SK-N-SH treated with all-trans-retinoic acid at 6 μM for 48 hours (cell line): Measurements from ENCODE around the gene TRAPPC2.

Experiments used
- ATAC-seq: fragments of 200-7000 bp; cut with Tn5 transposase; 3 replicates; pipeline ENCODE4 v1.9.1; 2020; ENCODE audit warnings: mild to moderate bottlenecking, moderate library complexity
- ARNTL ChIP-seq: fragments of 450-650 bp; formaldehyde crosslinking; IDR thresholded peaks from 2 replicates; pipeline ENCODE4 v1.5.0; 2020; ENCODE audit warnings: low read depth, mild to moderate bottlenecking, moderate library complexity, borderline replicate concordance
- BACH2 ChIP-seq: fragments of 250-450 bp; sonication (Bioruptor Pico); IDR thresholded peaks from 2 replicates; pipeline ENCODE4 v1.9.0; 2021; ENCODE audit warnings: mild to moderate bottlenecking, borderline replicate concordance
- CREB5 ChIP-seq: fragments of 250-450 bp; sonication (Bioruptor Pico); IDR thresholded peaks from 2 replicates; pipeline ENCODE4 v1.5.1; 2020; ENCODE audit warnings: low read depth, mild to moderate bottlenecking, moderate library complexity
- CSDC2 ChIP-seq: fragments of 250-450 bp; sonication (Bioruptor Pico); IDR thresholded peaks from 2 replicates; pipeline ENCODE4 v1.5.0; 2020; ENCODE audit warnings: mild to moderate bottlenecking, moderate library complexity
- ESRRG ChIP-seq: fragments of 250-450 bp; sonication (Bioruptor Pico); IDR thresholded peaks from 2 replicates; pipeline ENCODE4 v1.6.1; 2021; ENCODE audit warnings: mild to moderate bottlenecking
- GLIS3 ChIP-seq: fragments of 250-450 bp; sonication (Bioruptor Pico); IDR thresholded peaks from 2 replicates; pipeline ENCODE4 v1.5.0; 2020; ENCODE audit warnings: mild to moderate bottlenecking, moderate library complexity
- ISL1 ChIP-seq: fragments of 250-450 bp; sonication (Bioruptor Pico); IDR thresholded peaks from 2 replicates; pipeline ENCODE4 v2.1.2; 2022; ENCODE audit warnings: mild to moderate bottlenecking, moderate library complexity
- OSR1 ChIP-seq: fragments of 250-450 bp; sonication (Bioruptor Pico); IDR thresholded peaks from 2 replicates; pipeline ENCODE4 v1.8.0; 2022; ENCODE audit warnings: moderate library complexity, mild to moderate bottlenecking, inconsistent platforms
- POU6F1 ChIP-seq: fragments of 250-450 bp; sonication (Bioruptor Pico); IDR thresholded peaks from 2 replicates; pipeline ENCODE4 v1.8.0; 2021; ENCODE audit warnings: low read depth, mild to moderate bottlenecking, moderate library complexity, borderline replicate concordance
- PPARA ChIP-seq: fragments of 250-450 bp; sonication (Bioruptor Pico); IDR thresholded peaks from 2 replicates; pipeline ENCODE4 v1.5.0; 2020; ENCODE audit warnings: mild to moderate bottlenecking, borderline replicate concordance
- RARB ChIP-seq: fragments of 250-450 bp; sonication (Bioruptor Pico); IDR thresholded peaks from 2 replicates; pipeline ENCODE4 v1.8.0; 2021; ENCODE audit warnings: mild to moderate bottlenecking, moderate library complexity
- SNAI2 ChIP-seq: fragments of 250-450 bp; sonication (Bioruptor Pico); IDR thresholded peaks from 2 replicates; pipeline ENCODE4 v1.5.0; 2020; ENCODE audit warnings: mild to moderate bottlenecking, moderate library complexity
- TCF4 ChIP-seq: fragments of 250-450 bp; sonication (Bioruptor Pico); IDR thresholded peaks from 2 replicates; pipeline ENCODE4 v1.8.0; 2021; ENCODE audit warnings: mild to moderate bottlenecking, moderate library complexity, borderline replicate concordance
- ZFP3 ChIP-seq: fragments of 250-450 bp; sonication (Bioruptor Pico); IDR thresholded peaks from 2 replicates; pipeline ENCODE4 v1.5.0; 2020; ENCODE audit warnings: mild to moderate bottlenecking, moderate library complexity
- ZFP30 ChIP-seq: fragments of 450-650 bp; formaldehyde crosslinking; IDR thresholded peaks from 2 replicates; pipeline ENCODE4 v1.5.0; 2022; ENCODE audit warnings: mild to moderate bottlenecking, moderate library complexity
- ZNF565 ChIP-seq: fragments of 450-650 bp; formaldehyde crosslinking; conservative IDR thresholded peaks from 2 replicates; pipeline ENCODE4 v1.5.0; 2020; ENCODE audit warnings: low read depth, mild to moderate bottlenecking, moderate library complexity
- ZNF70 ChIP-seq: fragments of 450-650 bp; formaldehyde crosslinking; IDR thresholded peaks from 2 replicates; pipeline ENCODE4 v1.5.0; 2020; ENCODE audit warnings: mild to moderate bottlenecking, moderate library complexity
- ZNF8 ChIP-seq: fragments of 450-650 bp; formaldehyde crosslinking; IDR thresholded peaks from 2 replicates; pipeline ENCODE4 v1.5.0; 2020; ENCODE audit warnings: mild to moderate bottlenecking, moderate library complexity
- TF ChIP-seq, protein P1 (sequence below): fragments of 250-450 bp; sonication (Bioruptor Pico); IDR thresholded peaks from 2 replicates; pipeline ENCODE4 v1.5.0; 2020; ENCODE audit warnings: mild to moderate bottlenecking, moderate library complexity
- TF ChIP-seq, protein P2 (sequence below): fragments of 250-450 bp; sonication (Bioruptor Pico); IDR thresholded peaks from 2 replicates; pipeline ENCODE4 v1.5.1; 2021; ENCODE audit warnings: mild to moderate bottlenecking, moderate library complexity
- TF ChIP-seq, protein P3 (sequence below): fragments of 250-450 bp; sonication (Bioruptor Pico); IDR thresholded peaks from 2 replicates; pipeline ENCODE4 v1.8.0; 2020; ENCODE audit warnings: mild to moderate bottlenecking, moderate library complexity, borderline replicate concordance

Gene TRAPPC2

GRCh38 chrX:13748486-13748885 is 14.1 kb upstream of the TRAPPC2 start (continued):
- TF ChIP-seq CREB5 (CRISPR knock-in tag) (no peak), GLIS3 (CRISPR knock-in tag) (no peak), ZNF8 (CRISPR knock-in tag) (no peak), PPARA (CRISPR knock-in tag) (no peak), ZNF70 (CRISPR knock-in tag) (no peak), ISL1 (no peak), ARNTL (CRISPR knock-in tag) (no peak)
- TF ChIP-seq, protein P1, sequence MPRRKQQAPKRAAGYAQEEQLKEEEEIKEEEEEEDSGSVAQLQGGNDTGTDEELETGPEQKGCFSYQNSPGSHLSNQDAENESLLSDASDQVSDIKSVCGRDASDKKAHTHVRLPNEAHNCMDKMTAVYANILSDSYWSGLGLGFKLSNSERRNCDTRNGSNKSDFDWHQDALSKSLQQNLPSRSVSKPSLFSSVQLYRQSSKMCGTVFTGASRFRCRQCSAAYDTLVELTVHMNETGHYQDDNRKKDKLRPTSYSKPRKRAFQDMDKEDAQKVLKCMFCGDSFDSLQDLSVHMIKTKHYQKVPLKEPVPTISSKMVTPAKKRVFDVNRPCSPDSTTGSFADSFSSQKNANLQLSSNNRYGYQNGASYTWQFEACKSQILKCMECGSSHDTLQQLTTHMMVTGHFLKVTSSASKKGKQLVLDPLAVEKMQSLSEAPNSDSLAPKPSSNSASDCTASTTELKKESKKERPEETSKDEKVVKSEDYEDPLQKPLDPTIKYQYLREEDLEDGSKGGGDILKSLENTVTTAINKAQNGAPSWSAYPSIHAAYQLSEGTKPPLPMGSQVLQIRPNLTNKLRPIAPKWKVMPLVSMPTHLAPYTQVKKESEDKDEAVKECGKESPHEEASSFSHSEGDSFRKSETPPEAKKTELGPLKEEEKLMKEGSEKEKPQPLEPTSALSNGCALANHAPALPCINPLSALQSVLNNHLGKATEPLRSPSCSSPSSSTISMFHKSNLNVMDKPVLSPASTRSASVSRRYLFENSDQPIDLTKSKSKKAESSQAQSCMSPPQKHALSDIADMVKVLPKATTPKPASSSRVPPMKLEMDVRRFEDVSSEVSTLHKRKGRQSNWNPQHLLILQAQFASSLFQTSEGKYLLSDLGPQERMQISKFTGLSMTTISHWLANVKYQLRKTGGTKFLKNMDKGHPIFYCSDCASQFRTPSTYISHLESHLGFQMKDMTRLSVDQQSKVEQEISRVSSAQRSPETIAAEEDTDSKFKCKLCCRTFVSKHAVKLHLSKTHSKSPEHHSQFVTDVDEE (CRISPR knock-in tag) = no peak

- ATAC-seq = peak; percentile 88
These were observed 13.4 kb upstream of the TRAPPC2 start for GRCh38 chrX:13747836-13748235.

DNA sequence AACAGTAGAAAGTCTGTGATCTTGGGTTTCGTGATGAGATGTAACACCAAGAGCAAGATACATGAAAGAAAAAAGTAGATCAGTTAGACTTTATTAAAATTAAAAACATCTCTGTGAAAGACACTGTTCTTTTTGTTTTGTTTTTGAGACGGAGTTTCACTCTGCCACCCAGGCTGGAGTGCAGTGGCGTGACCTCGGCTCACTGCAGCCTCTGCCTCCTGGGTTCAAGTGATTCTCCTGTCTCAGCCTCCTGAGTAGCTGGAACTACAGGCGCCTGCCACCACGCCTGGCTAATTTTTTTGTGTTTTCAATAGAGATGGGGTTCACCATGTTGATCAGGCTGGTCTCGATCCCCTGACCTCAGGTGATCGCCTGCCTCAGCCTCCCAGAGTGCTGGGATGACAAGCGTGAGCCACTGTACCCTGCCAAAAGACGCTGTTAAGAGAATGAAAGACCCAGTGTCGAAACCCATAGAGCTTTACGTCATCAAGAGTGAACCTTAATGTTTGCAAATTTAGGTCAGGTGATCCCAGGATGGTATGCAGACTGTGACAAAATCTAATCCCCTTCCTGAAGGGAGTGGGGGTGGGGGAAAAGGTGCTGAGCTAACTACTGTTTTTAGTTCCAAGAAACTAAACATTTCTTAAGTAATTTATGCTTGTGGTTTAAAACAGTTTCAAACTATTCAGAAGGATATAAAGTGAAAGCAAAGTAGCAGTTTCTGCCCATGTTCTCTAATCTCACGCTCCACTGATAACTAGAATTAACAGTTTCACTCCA is 8.2 kb upstream of the TRAPPC2 start:
- ATAC-seq = no peak
- TF ChIP-seq PPARA (CRISPR knock-in tag) (no peak), ZFP30 (no peak), ZNF70 (CRISPR knock-in tag) (no peak), GLIS3 (CRISPR knock-in tag) (no peak), ARNTL (CRISPR knock-in tag) (no peak), ISL1 (no peak), SNAI2 (no peak), CSDC2 (CRISPR knock-in tag) (no peak), TCF4 (CRISPR knock-in tag) (no peak), POU6F1 (CRISPR knock-in tag) (no peak), RARB (CRISPR knock-in tag) (no peak), ZFP3 (CRISPR knock-in tag) (no peak), ESRRG (CRISPR knock-in tag) (no peak), OSR1 (CRISPR knock-in tag) (no peak), ZNF565 (CRISPR knock-in tag) (no peak), BACH2 (CRISPR knock-in tag) (no peak)
- TF ChIP-seq, protein P2, sequence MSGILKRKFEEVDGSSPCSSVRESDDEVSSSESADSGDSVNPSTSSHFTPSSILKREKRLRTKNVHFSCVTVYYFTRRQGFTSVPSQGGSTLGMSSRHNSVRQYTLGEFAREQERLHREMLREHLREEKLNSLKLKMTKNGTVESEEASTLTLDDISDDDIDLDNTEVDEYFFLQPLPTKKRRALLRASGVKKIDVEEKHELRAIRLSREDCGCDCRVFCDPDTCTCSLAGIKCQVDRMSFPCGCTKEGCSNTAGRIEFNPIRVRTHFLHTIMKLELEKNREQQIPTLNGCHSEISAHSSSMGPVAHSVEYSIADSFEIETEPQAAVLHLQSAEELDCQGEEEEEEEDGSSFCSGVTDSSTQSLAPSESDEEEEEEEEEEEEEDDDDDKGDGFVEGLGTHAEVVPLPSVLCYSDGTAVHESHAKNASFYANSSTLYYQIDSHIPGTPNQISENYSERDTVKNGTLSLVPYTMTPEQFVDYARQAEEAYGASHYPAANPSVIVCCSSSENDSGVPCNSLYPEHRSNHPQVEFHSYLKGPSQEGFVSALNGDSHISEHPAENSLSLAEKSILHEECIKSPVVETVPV (CRISPR knock-in tag) = no peak
- TF ChIP-seq, protein P3, sequence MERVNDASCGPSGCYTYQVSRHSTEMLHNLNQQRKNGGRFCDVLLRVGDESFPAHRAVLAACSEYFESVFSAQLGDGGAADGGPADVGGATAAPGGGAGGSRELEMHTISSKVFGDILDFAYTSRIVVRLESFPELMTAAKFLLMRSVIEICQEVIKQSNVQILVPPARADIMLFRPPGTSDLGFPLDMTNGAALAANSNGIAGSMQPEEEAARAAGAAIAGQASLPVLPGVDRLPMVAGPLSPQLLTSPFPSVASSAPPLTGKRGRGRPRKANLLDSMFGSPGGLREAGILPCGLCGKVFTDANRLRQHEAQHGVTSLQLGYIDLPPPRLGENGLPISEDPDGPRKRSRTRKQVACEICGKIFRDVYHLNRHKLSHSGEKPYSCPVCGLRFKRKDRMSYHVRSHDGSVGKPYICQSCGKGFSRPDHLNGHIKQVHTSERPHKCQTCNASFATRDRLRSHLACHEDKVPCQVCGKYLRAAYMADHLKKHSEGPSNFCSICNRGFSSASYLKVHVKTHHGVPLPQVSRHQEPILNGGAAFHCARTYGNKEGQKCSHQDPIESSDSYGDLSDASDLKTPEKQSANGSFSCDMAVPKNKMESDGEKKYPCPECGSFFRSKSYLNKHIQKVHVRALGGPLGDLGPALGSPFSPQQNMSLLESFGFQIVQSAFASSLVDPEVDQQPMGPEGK (CRISPR knock-in tag) = no peak
- TF ChIP-seq, protein P1 (CRISPR knock-in tag) = no peak
- TF ChIP-seq, all 23 proteins: peak for 0

More at GRCh38 chrX:13747836-13748235, 13.4 kb upstream of the TRAPPC2 start:
- TF ChIP-seq RARB (CRISPR knock-in tag) (no peak), ZFP3 (CRISPR knock-in tag) (no peak)
